Stimulated activated CD8-positive, alpha-beta memory T cell treated with anti-CD3 and anti-CD28 coated beads, Interleukin-4, amount 100 ng/mL, for 24 hours (primary cell): ENCODE data around the gene CAPN11.
"Not testable (repeated sequence)": the region's sequence is repeated elsewhere in the genome, so short reads cannot be mapped to it uniquely, and the experiment has no call there.

Experiments used
- DNase-seq: peaks from one replicate; pipeline ENCODE4 v3.0.0-alpha.2; 2020; ENCODE audit warnings: low read depth

Gene CAPN11

DNA sequence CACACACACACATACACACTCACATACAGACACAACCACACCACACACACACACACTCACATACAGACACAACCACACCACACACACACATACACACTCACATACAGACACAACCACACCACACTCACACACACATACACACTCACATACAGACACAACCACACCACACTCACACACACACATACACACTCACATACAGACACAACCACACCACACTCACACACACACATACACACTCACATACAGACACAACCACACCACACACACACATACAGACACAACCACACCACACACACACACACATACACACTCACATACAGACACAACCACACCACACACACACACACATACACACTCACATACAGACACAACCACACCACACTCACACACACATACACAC is 23.2 kb downstream of the CAPN11 start:
- not testable (repeated sequence) for DNase-seq

DNA sequence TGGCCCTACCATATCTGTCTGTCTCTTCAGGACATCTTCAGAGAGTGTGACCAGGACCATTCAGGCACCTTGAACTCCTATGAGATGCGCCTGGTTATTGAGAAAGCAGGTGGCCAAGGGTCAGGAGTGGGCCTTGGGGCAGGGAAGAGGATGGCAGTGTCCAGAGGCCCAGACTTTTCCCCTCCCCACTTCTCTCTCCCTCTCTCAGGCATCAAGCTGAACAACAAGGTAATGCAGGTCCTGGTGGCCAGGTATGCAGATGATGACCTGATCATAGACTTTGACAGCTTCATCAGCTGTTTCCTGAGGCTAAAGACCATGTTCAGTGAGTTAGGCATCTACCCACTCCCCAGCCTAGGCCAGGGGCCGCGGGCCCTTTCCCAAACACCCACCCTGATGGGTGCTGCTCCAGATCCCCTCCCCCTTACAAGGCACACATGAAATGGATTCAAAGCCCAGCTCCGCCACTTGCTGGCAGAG is 24.3 kb downstream of the CAPN11 start:
- no peak for DNase-seq

DNA sequence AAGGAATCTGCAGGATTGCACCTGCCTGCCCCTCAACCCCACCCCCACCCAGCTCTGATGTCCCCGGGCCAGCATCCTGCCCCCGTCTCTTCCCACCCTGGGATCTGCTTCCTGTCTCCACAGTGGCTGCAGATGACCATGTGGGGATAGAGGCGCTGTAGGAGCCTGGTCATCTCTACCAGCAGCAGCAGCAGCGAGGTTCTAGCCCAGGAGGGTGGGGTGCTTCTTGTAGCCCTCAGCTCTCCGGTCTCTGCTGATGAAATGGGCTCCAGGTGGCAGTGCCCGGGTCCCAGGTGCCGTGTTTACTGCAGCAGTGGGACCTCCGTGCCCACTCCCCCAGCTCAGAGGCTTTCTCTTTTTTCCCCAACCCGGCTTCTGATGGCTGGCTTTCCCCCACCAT is 25.2 kb downstream of the CAPN11 start:
- DNase-seq: no peak

DNA sequence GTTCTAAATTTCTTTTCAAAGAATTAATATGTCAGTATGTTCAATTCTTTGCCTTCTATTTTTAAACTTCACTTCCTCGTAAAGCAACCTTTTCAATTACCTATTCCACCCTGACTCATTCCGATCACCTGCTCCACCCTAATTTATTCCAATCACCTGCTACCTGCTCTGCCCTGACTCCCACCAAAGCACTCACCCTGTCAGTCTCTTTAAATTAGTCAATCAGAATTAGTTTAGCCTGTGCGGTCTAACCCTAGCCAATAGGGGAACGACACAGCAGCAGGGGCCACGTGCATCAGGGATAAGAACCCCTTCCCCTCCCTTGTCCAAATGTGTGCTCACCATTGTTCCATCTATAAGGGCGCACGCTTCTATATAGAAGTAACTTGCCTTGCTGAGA is 26.7 kb downstream of the CAPN11 start:
- DNase-seq: not testable (repeated sequence)

DNA sequence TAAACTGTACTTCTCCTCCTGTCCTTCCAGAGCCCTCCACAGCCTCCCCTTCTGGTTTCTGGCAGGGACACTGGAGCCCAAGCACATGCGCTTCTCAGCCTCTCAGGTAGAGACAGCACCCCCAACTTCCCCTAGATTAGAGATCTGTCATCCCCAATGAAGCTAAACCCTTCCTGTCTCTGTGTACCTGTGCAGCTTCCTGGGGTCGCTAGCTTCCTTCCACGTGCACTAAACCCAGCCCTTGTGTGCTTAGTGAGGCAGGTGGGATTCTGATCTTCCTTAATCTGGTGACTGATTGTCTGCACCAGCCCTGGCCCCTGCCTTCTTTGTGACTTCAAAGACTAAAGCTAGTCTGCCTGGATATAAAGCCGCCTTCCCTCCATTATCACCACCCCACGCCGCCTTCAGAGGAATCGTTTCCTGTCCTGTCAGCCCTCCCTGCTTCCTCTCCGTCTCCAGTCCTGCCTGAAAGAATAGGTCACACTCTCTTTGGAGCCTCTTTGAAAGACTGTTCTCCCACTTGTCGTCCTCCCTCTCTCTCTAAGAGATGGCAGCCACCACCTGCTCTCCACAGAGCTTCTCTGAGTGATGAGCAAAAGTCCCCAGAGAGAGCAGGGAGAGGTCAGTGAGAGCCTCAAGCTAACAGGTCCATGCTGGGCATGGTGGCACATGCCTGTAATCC is 27.5 kb downstream of the CAPN11 start:
- DNase-seq: no peak

DNA sequence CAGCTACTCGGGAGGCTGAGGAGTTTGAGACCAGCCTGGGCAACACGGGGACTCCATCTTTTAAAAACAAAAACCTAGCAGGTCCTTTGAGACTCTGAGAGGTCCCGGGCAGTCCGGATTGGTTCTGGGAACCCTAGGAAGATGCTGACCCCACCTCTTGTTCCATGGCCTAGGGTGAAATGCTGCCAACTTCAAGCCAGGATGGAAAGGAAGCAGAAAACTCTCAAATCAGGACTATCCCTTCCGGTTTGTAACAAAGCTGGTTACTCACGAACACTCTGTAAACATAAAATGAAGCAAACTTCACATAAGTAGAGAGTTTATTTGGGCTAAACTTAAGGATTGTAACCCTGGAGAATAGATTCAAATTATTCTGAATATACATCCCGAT is 28.0 kb downstream of the CAPN11 start:
- DNase-seq: no peak

DNA sequence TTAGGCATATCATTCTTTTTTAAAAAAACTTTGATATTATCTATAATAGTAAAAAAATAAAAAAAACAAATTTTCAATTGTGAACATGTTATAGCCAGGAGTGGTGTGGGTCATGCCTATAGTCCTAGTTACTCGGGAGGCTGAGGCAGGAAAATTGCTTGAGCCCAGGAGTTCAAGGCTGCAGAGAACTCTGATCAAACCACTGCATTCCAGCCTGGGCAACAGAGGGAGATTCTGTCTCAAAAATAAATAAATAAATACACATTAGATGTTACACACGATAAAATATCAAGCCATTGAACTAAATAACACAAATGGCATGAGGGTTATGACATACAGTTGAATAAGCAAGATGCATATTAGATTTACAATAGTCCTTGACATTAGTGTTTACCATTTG is 30.2 kb downstream of the CAPN11 start:
- DNase-seq: no peak

DNA sequence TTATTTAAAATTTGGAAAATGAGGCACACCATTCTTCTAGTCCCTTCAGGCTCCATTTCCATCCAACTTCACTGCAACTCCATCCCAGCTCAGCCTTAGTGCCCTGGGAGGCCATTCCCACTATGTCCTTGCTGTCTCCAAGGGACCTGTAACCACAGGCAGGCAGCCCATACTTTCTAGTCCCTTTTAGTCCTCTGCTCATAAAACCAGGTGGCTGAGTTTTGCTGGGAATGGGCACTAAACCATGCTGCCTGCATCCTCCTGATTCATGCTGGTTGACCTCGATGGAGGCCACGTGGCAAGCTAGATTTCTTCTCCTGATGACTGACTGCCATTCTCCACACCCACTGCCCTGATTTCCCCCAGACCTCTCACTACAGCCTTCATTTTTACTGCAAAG is 30.6 kb downstream of the CAPN11 start:
- no peak for DNase-seq

DNA sequence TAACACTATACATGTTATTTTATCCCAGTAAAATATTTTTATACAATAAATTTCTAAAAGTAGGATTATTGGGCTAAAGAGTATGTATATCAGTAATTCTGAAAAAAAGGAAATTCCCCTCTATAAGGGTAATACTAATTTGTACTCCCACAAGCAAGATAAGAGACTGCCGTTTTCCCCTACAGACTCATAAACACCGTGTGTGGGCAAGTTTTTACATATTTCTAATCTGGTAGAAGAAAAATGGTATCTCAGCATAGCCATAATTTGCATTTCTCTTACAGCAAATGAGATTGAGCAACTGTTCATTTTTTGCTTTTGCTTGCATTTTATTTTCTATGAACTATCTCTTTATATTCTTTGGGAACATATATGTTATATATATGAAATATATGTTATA is 32.1 kb downstream of the CAPN11 start:
- no peak for DNase-seq

DNA sequence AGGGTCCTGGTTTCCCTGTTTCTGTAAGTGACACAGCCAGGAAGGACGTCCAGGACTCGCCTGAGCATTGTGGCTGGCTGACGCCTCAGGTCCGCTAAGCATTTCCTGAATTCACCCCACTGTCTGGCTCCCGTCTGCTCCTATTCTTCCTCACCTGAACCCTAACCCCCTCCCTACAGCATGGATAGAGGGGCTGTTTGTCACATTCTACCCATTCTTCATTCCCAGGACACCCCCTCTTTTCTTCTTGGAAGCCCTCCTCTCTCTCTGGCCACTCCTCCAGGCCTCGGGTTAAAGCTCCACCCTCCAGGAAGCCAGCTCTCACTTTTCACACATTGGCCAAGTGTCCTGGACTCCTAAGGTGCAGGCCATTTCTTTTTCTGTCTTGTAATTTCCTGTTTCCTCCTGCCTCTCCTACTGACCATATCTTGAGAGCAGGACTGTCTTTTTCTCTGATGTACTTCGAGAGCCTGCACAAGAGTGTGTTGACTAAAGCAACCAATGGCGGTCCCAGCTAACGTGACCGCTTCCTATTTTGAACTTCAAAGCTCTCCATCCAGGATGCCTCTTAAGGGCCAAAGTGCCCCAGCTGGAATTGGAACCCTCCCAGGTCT is 33.9 kb downstream of the CAPN11 start:
- DNase-seq: no peak

DNA sequence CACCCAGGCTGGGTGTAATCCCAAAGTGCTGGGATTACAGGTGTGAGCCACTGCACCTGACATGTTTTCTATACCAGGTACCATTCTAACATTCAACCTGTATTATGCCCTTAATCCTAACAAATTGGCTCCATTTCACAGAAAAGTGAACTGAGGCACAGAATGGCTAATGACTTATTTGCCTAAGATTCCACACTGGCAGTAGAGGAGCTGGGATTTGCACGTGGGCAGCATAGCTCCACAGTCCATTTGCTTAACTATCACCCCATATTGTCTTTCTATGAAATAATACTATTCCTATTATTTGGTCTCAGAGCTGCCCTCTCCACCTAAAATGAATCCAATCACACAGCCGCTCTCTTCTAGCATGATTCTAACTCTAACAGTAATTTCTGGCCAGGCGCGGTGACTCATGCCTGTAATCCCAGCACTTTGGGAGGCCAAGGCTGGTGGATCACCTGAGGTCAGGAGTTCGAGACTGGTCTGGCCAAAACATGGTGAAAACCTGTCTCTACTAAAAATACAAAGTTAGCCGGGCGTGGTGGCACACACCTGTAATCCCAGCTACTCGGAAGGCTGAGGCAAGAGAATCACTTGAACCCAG is 34.8 kb downstream of the CAPN11 start:
- no peak for DNase-seq

DNA sequence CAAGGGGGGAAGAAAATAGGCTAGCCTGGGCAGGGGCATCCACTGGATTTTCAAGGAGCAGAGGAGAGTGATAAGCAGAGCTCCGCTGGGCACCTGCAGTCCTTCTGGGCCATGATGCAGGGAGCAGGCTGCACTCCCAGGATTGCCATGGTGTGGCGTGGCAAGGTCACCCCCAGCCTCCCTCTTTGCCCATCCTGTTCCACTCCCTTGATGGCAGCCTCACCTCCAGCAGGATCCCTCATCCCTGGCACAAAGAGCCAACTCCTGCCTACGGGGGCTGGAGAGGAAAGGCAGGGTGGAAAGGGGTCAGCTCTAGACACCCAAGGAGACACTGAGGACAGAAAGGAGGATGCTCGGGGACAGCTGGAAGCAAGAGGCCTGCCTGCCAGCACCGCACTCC is 35.7 kb downstream of the CAPN11 start:
- DNase-seq: no peak

DNA sequence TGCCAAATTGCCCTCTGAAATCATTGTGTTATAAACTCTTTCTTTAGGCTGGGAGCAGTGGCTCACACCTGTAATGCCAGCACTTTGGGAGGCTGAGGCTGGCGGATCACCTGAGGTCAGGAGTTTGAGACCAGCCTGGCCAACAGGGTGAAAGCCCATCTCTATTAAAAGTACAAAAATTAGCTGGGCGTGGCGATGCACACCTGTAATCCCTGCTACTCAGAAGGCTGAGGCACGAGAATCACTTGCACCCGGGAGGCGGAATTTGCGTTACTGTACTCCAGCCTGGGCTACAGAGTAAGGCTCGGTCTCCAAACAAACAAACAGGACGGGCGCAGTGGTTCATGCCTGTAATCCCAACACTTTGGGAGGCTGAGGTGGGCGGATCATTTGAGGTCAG is 37.7 kb downstream of the CAPN11 start:
- not testable (repeated sequence) for DNase-seq

DNA sequence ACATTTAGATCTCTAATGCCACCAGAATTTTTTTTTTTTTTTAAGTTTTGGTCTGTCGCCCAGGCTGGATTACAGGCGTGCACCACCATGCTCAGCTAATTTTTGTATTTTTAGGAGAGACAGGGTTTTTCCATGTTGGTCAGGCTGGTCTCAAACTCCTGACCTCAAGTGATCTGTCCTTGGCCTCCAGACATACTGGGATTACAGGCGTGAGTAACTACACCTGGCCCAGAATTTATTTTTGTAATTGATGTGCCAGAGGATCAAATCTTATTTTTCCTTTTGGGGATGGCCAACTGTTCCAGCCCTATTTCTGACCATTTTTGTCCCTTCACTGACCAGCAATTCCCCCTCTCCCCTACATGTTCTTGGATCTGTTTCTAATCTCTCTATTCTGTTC is 40.1 kb downstream of the CAPN11 start:
- DNase-seq: no peak

DNA sequence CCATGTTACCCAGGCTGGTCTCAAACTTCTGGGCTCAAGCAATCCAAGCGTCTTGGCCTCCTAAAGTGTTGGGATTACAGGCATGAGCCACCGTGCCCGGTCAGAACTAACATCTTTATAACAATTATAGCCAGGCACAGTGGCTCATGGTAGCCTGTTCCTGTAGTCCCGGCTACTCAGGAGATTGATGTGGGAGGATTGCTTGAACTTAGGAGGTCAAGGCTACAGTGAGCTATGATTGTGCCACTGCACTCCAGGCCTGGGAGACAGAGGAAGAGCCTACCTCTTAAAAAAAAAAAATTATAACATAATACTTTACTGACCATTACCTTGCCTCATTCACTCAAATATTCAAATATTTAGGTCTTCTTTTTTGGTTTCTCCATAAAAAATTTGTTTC is 41.3 kb downstream of the CAPN11 start:
- DNase-seq: no peak

DNA sequence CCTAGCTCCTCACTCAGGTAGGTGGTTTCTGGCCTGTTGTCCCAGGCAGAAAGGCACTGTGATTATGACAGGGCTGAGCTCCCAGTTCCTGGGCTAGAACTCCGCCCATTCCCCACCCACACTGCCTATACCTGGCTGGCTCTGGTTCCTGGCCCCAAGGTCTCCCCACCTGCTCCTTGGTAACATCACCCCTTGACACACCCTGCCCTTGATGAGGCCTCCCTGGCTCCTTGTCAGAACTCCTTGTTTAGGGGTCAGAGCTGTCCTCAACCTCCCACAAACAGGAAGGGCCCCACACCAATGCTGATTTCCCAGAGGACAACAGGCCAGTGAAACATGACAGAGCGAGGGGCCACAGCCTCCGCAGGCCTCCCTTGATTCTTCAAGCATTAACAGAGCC is 42.6 kb downstream of the CAPN11 start:
- DNase-seq: no peak

DNA sequence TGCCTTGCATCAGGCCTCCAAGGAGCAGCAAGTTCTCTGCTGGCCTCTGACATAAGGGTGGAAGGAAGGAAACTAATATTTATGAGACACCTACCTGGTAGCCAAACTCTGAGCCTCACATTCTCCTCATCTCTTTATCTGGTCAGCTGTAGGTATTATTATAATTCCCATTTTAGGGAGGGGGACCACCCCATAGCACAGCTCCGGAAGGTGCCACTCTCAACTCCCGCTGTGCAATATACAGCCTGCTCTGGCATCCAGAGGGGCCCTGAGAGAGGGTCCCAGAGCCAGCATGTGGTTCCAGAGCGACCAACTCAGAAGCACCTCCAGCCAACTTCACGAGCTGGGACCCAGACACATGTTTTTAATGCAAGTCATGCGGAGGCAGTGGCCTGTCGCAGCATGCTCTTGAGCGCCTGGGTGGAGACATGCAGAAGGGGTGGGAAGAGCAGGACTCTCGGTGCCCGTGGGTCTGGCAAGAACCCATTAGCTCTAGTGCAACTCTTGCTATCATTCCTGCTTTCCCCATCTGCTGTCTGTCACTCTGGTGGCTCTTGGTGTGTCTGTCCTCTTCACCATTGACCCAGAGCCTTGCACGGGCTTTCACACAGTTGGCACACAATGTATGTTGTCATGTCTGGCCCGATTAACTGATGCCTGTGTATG is 43.2 kb downstream of the CAPN11 start:
- no peak for DNase-seq

DNA sequence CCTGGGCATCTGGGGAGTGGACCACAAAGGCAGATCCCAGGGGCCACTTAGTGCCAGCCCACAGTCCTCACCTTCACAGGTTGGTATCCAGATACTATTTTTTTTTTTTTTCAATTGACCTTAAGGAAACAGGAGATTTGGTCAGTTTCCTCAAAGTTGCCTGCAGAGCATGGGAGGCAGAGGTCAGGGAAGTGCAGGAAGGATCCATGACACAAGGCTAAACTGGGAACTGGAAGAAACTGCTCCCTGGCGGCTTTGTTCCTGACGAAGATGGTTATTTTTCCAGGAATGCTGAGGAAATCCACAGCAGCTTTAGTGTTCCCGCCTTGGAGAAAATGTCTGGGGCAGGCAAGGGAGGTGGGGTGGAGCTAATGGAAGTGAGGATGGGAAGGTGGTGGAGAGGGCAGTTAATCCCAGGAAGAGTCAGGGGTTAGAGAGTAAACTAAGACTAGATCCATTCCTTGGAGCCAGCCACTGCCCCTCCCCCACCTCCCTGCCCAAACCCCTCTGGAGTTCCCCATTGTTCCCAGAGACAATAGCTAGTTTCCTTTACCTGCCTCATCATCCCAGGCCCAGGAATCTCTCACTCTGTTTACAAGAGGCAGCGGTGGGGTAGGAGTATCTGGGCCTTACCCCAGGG is 43.8 kb downstream of the CAPN11 start:
- no peak for DNase-seq

DNA sequence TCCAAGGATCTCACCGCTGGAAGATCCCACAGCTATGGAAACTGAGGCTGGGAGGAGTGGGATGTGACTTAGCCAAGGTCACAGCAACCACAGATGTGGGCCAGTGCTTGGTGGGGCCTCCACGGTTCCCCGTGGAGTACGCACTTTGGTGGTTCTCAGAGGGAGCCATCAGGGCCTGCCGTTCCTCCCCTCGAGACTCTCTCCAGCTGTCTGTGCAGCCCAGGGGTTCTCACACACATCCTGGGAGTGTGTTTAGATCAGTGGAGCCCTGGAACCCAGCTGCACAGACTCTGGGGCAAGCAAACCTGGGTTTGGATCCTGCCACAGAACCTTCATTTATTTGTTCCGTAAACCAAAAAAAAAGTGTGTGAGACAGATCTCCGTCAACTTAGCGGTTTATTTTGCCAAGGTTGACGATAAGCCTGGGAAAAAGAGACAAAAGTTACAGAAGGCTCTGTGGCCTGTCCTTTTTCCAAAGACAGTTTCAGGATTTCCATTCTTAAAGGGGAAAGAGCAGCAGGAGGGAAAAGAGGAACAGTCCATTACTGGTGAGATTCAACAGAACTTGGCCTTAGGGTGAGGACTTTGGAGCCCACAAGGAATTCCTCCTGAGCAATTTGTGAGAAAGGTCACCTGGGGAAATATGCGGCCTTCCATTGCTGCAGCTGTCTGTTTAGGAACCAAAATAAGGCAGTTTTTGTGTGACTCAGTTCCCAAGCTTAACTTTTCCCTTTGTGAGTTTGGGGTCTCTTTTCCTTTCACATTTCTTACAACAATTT is 44.5 kb downstream of the CAPN11 start:
- DNase-seq: no peak

DNA sequence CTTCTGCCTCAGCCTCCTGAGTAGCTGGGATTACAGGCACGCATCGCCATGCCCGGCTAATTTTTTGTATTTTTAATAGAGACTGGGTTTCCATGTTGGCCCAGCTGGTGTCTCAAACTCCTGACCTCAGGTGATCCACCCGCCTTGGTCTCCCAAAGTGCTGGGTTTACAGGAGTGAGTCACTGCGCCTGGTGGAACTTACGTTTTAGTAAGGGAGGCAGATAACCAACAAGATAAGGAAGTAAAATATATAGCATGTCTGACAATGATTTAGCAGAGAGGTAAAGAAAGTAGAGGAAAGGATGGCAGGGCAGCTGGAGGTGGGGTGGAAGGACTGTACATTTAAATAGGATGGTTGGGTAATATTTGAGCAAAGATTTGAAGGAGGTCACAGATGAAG is 45.3 kb downstream of the CAPN11 start:
- DNase-seq: no peak

DNA sequence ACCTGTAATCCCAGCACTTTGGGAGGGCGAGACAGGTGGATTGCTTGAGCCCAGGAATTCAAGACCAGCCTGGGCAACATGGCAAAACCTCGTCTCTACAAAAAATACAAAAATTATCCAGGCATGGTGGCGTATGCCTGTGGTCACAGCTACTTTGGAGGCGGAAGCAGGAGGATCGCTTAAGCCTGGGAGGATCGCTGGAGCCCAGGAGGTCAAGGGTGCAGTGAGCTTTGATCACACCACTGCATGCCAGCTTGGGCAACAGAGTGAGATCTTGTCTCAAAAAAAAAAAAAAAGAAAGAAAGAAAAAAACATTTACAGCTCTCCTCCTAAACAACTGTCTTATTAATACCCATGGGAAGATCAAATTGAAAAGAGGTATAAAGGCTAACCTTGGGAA is 49.3 kb downstream of the CAPN11 start:
- DNase-seq: no peak

DNA sequence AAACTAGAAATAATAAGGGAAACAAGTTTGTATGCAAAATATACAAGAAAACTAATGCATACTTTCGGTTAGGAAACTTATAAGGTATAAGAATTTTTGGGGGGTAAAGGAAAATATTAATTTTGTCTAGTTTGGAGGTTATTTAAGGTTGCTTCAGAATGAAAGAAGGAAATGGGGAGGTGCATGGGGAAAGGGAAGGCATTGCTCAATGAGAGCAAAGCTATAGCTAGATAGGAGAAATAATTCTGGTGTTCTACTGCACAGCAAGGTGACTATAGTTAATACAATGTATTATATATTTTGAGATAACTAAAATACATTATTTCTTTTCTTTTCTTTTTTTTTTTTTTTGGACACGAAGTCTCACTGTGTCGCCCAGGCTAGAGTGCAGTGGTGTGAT is 52.7 kb downstream of the CAPN11 start:
- DNase-seq: no peak
